PC-9 (cell line): ENCODE results near the gene F2RL1. TPM values are rescaled to one million over a fixed set of nuclear protein-coding genes. Genes with fewer than 3 reads are reported as not detected.
"Not testable (repeated sequence)": the region's sequence is repeated elsewhere in the genome, so short reads cannot be mapped to it uniquely, and the experiment has no call there.

Source experiments
- BruUV-seq: library from RNA; stranded (reverse); fragments of 400-500 nt; replicated peaks from 2 replicates; lab custom pipeline; 2021; lab: Mats Ljungman, UMichigan
- CTCF ChIA-PET: fragments of 300-600 bp; sonication (Branson Sonifier 250); formaldehyde crosslinking; loops from one replicate; lab custom pipeline; 2022; ENCODE audit warnings: antibody characterized with exemption; lab: Charles Lee
- POLR2A ChIA-PET: fragments of 300-600 bp; sonication (Branson Sonifier 250); formaldehyde crosslinking; loops from one replicate; lab custom pipeline; 2022; ENCODE audit warnings: antibody characterized with exemption; ENCODE audit not compliant: unreplicated experiment; lab: Charles Lee
- DNase-seq, 2 experiments: peaks; one replicate each; pipeline versions ENCODE4 v3.0.0 to v3.0.0-alpha.2; 2015 to 2022; ENCODE audit warnings: mixed read lengths in 1 of 2
- H2AFZ ChIP-seq: fragments of 200-600 bp; sonication (generic); 2 replicates; pipeline ENCODE4 v1.8.1; 2017; ENCODE audit warnings: antibody characterized with exemption
- H3F3A ChIP-seq: fragments of 200-600 bp; sonication (generic); 2 replicates; pipeline ENCODE4 v1.8.1; 2017; ENCODE audit warnings: antibody characterized with exemption, mild to moderate bottlenecking, low read depth; ENCODE audit not compliant: insufficient read depth
- H3K27ac ChIP-seq: fragments of 200-600 bp; sonication (generic); 2 replicates; pipeline ENCODE4 v1.6.1; 2016; ENCODE audit warnings: mixed run types
- H3K27me3 ChIP-seq: fragments of 200-600 bp; sonication (generic); 2 replicates; pipeline ENCODE4 v1.6.1; 2016; ENCODE audit warnings: low read depth, mixed run types; ENCODE audit not compliant: insufficient read depth
- H3K36me3 ChIP-seq: fragments of 200-600 bp; sonication (generic); 2 replicates; pipeline ENCODE4 v1.6.1; 2016; ENCODE audit warnings: low read depth, mixed run types
- H3K4me1 ChIP-seq: fragments of 200-600 bp; sonication (generic); replicated peaks from 2 replicates; pipeline ENCODE4 v1.6.1; 2016; ENCODE audit warnings: mixed run types; ENCODE audit not compliant: insufficient read depth
- H3K4me2 ChIP-seq: fragments of 200-600 bp; sonication (generic); 2 replicates; pipeline ENCODE4 v1.6.1; 2017; ENCODE audit warnings: mixed run types
- H3K4me3 ChIP-seq: fragments of 200-600 bp; sonication (generic); 2 replicates; pipeline ENCODE4 v1.6.1; 2016; ENCODE audit warnings: mixed run types
- H3K79me2 ChIP-seq: fragments of 200-600 bp; sonication (generic); 2 replicates; pipeline ENCODE4 v1.6.1; 2017; ENCODE audit warnings: low read depth, mixed run types
- H3K9me2 ChIP-seq: fragments of 200-600 bp; sonication (generic); 2 replicates; pipeline ENCODE4 v1.8.1; 2017; ENCODE audit warnings: mild to moderate bottlenecking; ENCODE audit not compliant: insufficient read depth
- H3K9me3 ChIP-seq: fragments of 200-600 bp; sonication (generic); 2 replicates; pipeline ENCODE4 v1.8.1; 2016; ENCODE audit warnings: low read depth; ENCODE audit not compliant: insufficient read depth
- H4K20me1 ChIP-seq: fragments of 200-600 bp; sonication (generic); 2 replicates; pipeline ENCODE4 v1.8.1; 2017; ENCODE audit not compliant: insufficient read depth
- CTCF ChIP-seq: fragments of 200-600 bp; sonication (generic); conservative IDR thresholded peaks from 2 replicates; pipeline ENCODE4 v1.6.1; 2017; ENCODE audit warnings: mixed run types, antibody characterized with exemption, mild to moderate bottlenecking, moderate library complexity
- EZH2 ChIP-seq: fragments of 200-600 bp; sonication (generic); IDR thresholded peaks from 2 replicates; pipeline ENCODE4 v1.8.0; 2017; ENCODE audit warnings: antibody characterized with exemption, low read depth
- intact Hi-C: fragments of 100-400 bp; cut with micrococcal nuclease; formaldehyde crosslinking; loops from one replicate; pipeline ENCODE4 v1.10.0; 2022; ENCODE audit not compliant: unreplicated experiment
- total RNA-seq: library from RNA; stranded (reverse); gene quantifications from 2 replicates; pipeline ENCODE4 v1.2.3, GENCODE V29; 2021

The F2RL1 gene
- total RNA-seq, 1 experiment from 2014 or later = 34.5 TPM

- no peak for DNase-seq
- Histone ChIP-seq H3K4me2 (no peak overlapping the region), H3K27ac (no peak overlapping the region), H4K20me1 (no peaks in the 10 kb centered on the region), H3K36me3 (no peaks in the 10 kb centered on the region), H3K4me1 (peaks cover 7% of the 10 kb centered on the region), H3F3A (peaks cover 6% of the 10 kb centered on the region; the same call in 1 of the 2 replicates), H3K27me3 (no peaks in the 10 kb centered on the region), H3K9me2 (no peaks in the 10 kb centered on the region), H3K79me2 (no peaks in the 10 kb centered on the region), H2AFZ (no peak overlapping the region), H3K4me3 (no peak overlapping the region), H3K9me3 (no peaks in the 10 kb centered on the region)
- ChIA-PET CTCF (no interaction called here), POLR2A (no interaction called here)
- TF ChIP-seq EZH2 = no peak
- no peak for TF ChIP-seq CTCF
- intact Hi-C loops = no loop called here
- BruUV-seq = no TSS peak
Observed at GRCh38 chr5:76854644-76855043, 35.8 kb downstream of the F2RL1 start.

- H3K4me3 ChIP-seq, H3K4me2 ChIP-seq, DNase-seq, H3K27ac ChIP-seq, H2AFZ ChIP-seq, H3K9me3 ChIP-seq, CTCF ChIA-PET, BruUV-seq, H3K9me2 ChIP-seq, H3K4me1 ChIP-seq, H4K20me1 ChIP-seq, H3K27me3 ChIP-seq, H3K36me3 ChIP-seq, POLR2A ChIA-PET, intact Hi-C loops, H3K79me2 ChIP-seq: not testable (repeated sequence)
- peaks cover 11% of the 10 kb centered on the region; the same call in 1 of the 2 replicates for H3F3A ChIP-seq
Observed at GRCh38 chr5:76855501-76855900, 36.7 kb downstream of the F2RL1 start.

GRCh38 chr5:76855961-76856360, 37.1 kb downstream of the F2RL1 start:
- CTCF ChIA-PET = no interaction called here
- H3K9me3 ChIP-seq = no peaks in the 10 kb centered on the region
- no TSS peak for BruUV-seq
- no peak for DNase-seq
- H3K36me3 ChIP-seq = no peaks in the 10 kb centered on the region
- no peak for TF ChIP-seq EZH2
- no peak for TF ChIP-seq CTCF
- H4K20me1 ChIP-seq = no peaks in the 10 kb centered on the region
- intact Hi-C loops = no loop called here
- no peaks in the 10 kb centered on the region for H3K27me3 ChIP-seq
- H3K9me2 ChIP-seq = no peaks in the 10 kb centered on the region
- H3K27ac ChIP-seq = no peak overlapping the region
- no peaks in the 10 kb centered on the region for H3K79me2 ChIP-seq
- peaks cover 10% of the 10 kb centered on the region; the same call in 1 of the 2 replicates for H3F3A ChIP-seq
- no peak overlapping the region for H3K4me3 ChIP-seq
- H3K4me2 ChIP-seq = no peak overlapping the region
- POLR2A ChIA-PET = no interaction called here
- no peak overlapping the region for H2AFZ ChIP-seq
- no peaks in the 10 kb centered on the region for H3K4me1 ChIP-seq

- H3K36me3 ChIP-seq, DNase-seq, H3K79me2 ChIP-seq, H3K27ac ChIP-seq, H3K27me3 ChIP-seq, H2AFZ ChIP-seq, H3K4me3 ChIP-seq, POLR2A ChIA-PET, H3K9me3 ChIP-seq, H3F3A ChIP-seq, H3K4me1 ChIP-seq, CTCF ChIA-PET, BruUV-seq, H4K20me1 ChIP-seq, H3K4me2 ChIP-seq, intact Hi-C loops, H3K9me2 ChIP-seq: not testable (repeated sequence)
Observed at GRCh38 chr5:76856800-76857199, 38.0 kb downstream of the F2RL1 start.
